ENCODE data around the gene BAIAP2L1. TPM values are rescaled to one million over a fixed set of nuclear protein-coding genes. Genes with fewer than 3 reads are reported as not detected.
"Not testable (repeated sequence)": the region's sequence is repeated elsewhere in the genome, so short reads cannot be mapped to it uniquely, and the experiment has no call there.

The BAIAP2L1 gene
- total RNA-seq, 1 experiment from 2014 or later, result 63.8 TPM

GRCh38 chr7:98322331-98323270, 78.3 kb downstream of the BAIAP2L1 start:
- DNase-seq, result no peak
- no TSS peak for BruUV-seq (replicated peaks)
- no peak for TF ChIP-seq CTCF (IDR thresholded peaks at IDR 0.05; ENCODE audit: unreplicated experiment)
- no peak overlapping the region for H3K4me3 Mint-ChIP-seq (ENCODE audit: low read depth, unreplicated experiment)
- no peaks in the 10 kb centered on the region for H3K9me3 Mint-ChIP-seq (ENCODE audit: low read depth, unreplicated experiment)
- H3K27ac Mint-ChIP-seq (ENCODE audit: unreplicated experiment), result no peak overlapping the region
- intact Hi-C loops (cut with micrococcal nuclease; ENCODE audit: unreplicated experiment), result no loop called here
- H3K4me1 Mint-ChIP-seq (ENCODE audit: low read depth, unreplicated experiment), result peaks cover 4% of the 10 kb centered on the region
- H3K36me3 Mint-ChIP-seq (ENCODE audit: insufficient read depth, unreplicated experiment), result peaks cover 20% of the 10 kb centered on the region
- CTCF ChIA-PET, result interaction anchor here (0.7 kb wide), 1 partner anchor 56 kb away, joined by 3 read pairs; no protein-coding TSS in a partner anchor
- H3K27me3 Mint-ChIP-seq (ENCODE audit: unreplicated experiment), result no peaks in the 10 kb centered on the region

GRCh38 chr7:98321301-98321700, 79.6 kb downstream of the BAIAP2L1 start:
- H3K4me1 Mint-ChIP-seq (ENCODE audit: low read depth, unreplicated experiment), result peaks cover 7% of the 10 kb centered on the region
- intact Hi-C loops (cut with micrococcal nuclease; ENCODE audit: unreplicated experiment), result no loop called here
- DNase-seq, result no peak
- TF ChIP-seq CTCF (IDR thresholded peaks at IDR 0.05; ENCODE audit: unreplicated experiment), result no peak
- no peaks in the 10 kb centered on the region for H3K9me3 Mint-ChIP-seq (ENCODE audit: low read depth, unreplicated experiment)
- no peak overlapping the region for H3K27ac Mint-ChIP-seq (ENCODE audit: unreplicated experiment)
- peaks cover 28% of the 10 kb centered on the region for H3K36me3 Mint-ChIP-seq (ENCODE audit: insufficient read depth, unreplicated experiment)
- no TSS peak for BruUV-seq (replicated peaks)
- CTCF ChIA-PET, result no interaction called here
- H3K27me3 Mint-ChIP-seq (ENCODE audit: unreplicated experiment), result no peaks in the 10 kb centered on the region
- H3K4me3 Mint-ChIP-seq (ENCODE audit: low read depth, unreplicated experiment), result no peak overlapping the region

- no TSS peak for BruUV-seq (replicated peaks)
- Mint-ChIP-seq H3K4me3 (ENCODE audit: low read depth, unreplicated experiment) (no peak overlapping the region), H3K4me1 (ENCODE audit: low read depth, unreplicated experiment) (peaks cover 7% of the 10 kb centered on the region), H3K9me3 (ENCODE audit: low read depth, unreplicated experiment) (no peaks in the 10 kb centered on the region), H3K27me3 (ENCODE audit: unreplicated experiment) (no peaks in the 10 kb centered on the region), H3K27ac (ENCODE audit: unreplicated experiment) (no peak overlapping the region), H3K36me3 (ENCODE audit: insufficient read depth, unreplicated experiment) (peaks cover 43% of the 10 kb centered on the region)
- no peak for TF ChIP-seq CTCF (IDR thresholded peaks at IDR 0.05; ENCODE audit: unreplicated experiment)
- intact Hi-C loops (cut with micrococcal nuclease; ENCODE audit: unreplicated experiment), result no loop called here
- no peak for DNase-seq
- CTCF ChIA-PET, result no interaction called here
These were observed 81.7 kb downstream of the BAIAP2L1 start for GRCh38 chr7:98319176-98319575.

GRCh38 chr7:98317366-98318040, 83.4 kb downstream of the BAIAP2L1 start:
- intact Hi-C loops (cut with micrococcal nuclease; ENCODE audit: unreplicated experiment), result no loop called here
- no peak overlapping the region for H3K4me3 Mint-ChIP-seq (ENCODE audit: low read depth, unreplicated experiment)
- CTCF ChIA-PET, result no interaction called here
- BruUV-seq (replicated peaks), result no TSS peak
- TF ChIP-seq CTCF (IDR thresholded peaks at IDR 0.05; ENCODE audit: unreplicated experiment), result no peak
- H3K36me3 Mint-ChIP-seq (ENCODE audit: insufficient read depth, unreplicated experiment), result peaks cover 39% of the 10 kb centered on the region
- peak overlapping the region; percentile 69 for H3K27ac Mint-ChIP-seq (ENCODE audit: unreplicated experiment)
- H3K4me1 Mint-ChIP-seq (ENCODE audit: low read depth, unreplicated experiment), result peaks cover 7% of the 10 kb centered on the region
- no peaks in the 10 kb centered on the region for H3K27me3 Mint-ChIP-seq (ENCODE audit: unreplicated experiment)
- no peak for DNase-seq
- no peaks in the 10 kb centered on the region for H3K9me3 Mint-ChIP-seq (ENCODE audit: low read depth, unreplicated experiment)

- DNase-seq; H3K9me3 Mint-ChIP-seq (ENCODE audit: low read depth, unreplicated experiment); intact Hi-C loops (cut with micrococcal nuclease; ENCODE audit: unreplicated experiment); H3K4me3 Mint-ChIP-seq (ENCODE audit: low read depth, unreplicated experiment); BruUV-seq (replicated peaks); H3K4me1 Mint-ChIP-seq (ENCODE audit: low read depth, unreplicated experiment); H3K27ac Mint-ChIP-seq (ENCODE audit: unreplicated experiment); H3K27me3 Mint-ChIP-seq (ENCODE audit: unreplicated experiment): not testable (repeated sequence)
- CTCF ChIA-PET, result interaction anchor here (0.6 kb wide), 1 partner anchor 25 kb away, joined by 3 read pairs; no protein-coding TSS in a partner anchor
- H3K36me3 Mint-ChIP-seq (ENCODE audit: insufficient read depth, unreplicated experiment), result peaks cover 51% of the 10 kb centered on the region
These were observed 84.8 kb downstream of the BAIAP2L1 start for GRCh38 chr7:98315994-98316527.

Data from Calu3 (cell line).